ENCODE data around the gene VRK2. TPM values are rescaled to one million over a fixed set of nuclear protein-coding genes. Genes with fewer than 3 reads are reported as not detected.

The VRK2 gene
- total and polyA plus RNA-seq, 10 of the 15 experiments (the other 5 are each of a cell fraction or from before 2014, with no cell fraction given): 26.5 to 78.0 (median 57.3) TPM

DNA sequence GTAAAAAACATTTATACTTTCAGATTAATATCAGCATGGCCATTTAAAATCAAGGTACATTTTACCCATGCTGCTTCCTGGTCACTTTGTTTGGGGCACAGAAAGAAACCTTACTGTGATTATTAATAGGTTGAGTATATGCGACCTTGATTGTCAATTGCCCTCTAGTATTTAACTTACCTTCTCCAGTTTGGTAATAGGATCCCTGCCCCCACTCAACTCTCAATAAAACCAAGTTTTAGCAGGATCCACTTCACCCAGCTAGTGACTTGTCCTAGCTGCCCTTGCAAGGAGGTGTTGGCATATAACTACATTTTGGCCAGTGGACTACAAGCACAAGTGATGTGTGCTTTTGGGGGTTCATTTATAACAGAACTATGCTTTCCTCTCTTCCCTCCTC, 160.2 kb downstream of the VRK2 start:
- POLR2A ChIA-PET: interaction anchor here (0.6 kb wide), 1 partner anchor 20 kb away, joined by 3 read pairs; no protein-coding TSS in a partner anchor

More for the DNA sequence above, 160.2 kb downstream of the VRK2 start:
- DNase-seq (ENCODE audit: low read depth, low spot score) (no peak), FAIRE-seq (no peak), ATAC-seq (no peak)
- ChIA-PET RAD21 (ENCODE audit: unreplicated experiment) (no interaction called here), CTCF (interaction anchor here (1.2 to 1.5 kb wide), 2 partner anchors 19 to 241 kb away, joined by 3 to 5 read pairs; no protein-coding TSS in a partner anchor), SMC1A (ENCODE audit: uncharacterized antibody, unreplicated experiment) (no interaction called here)
- BruUV-seq (replicated peaks): no TSS peak
- Histone ChIP-seq H3K79me2 (ENCODE audit: control insufficient read depth, insufficient read depth, low read length) (no peaks in the 10 kb centered on the region), H3K36me3 (ENCODE audit: control insufficient read depth in 2 of 2, insufficient read depth in 2 of 2, low read length in 1 of 2) (peaks cover 4 to 19% of the 10 kb centered on the region in 2 experiments; a peak in 3 of 4 replicates), H3K4me3 (no peak overlapping the region), H3K4me1 (ENCODE audit: control insufficient read depth, insufficient read depth, low read length) (no peaks in the 10 kb centered on the region), H3K4me2 (ENCODE audit: control insufficient read depth, insufficient read depth) (no peak overlapping the region), H3K27me3 (replicated peaks in 1 of 2; ENCODE audit: control insufficient read depth in 2 of 2, insufficient read depth in 2 of 2, low read length in 1 of 2) (no peaks in the 10 kb centered on the region), H3K9ac (ENCODE audit: control insufficient read depth, insufficient read depth, low read length) (no peak overlapping the region), H2AFZ (ENCODE audit: control insufficient read depth, low read depth, low read length) (no peak overlapping the region), H4K20me1 (ENCODE audit: control insufficient read depth, insufficient read depth) (no peaks in the 10 kb centered on the region), H3K27ac (ENCODE audit: control insufficient read depth, insufficient read depth) (no peak overlapping the region), H3K9me3 (replicated peaks; ENCODE audit: control insufficient read depth, insufficient read depth, low read length) (peaks cover 8% of the 10 kb centered on the region; the same call in 2 of the 3 replicates)
- 95% methylated on average over 1 of the region's 1 CpG for WGBS (ENCODE audit: insufficient coverage, insufficient replicate concordance, low lambda C conversion rate, missing lambda C conversion rate)
- no peak for TF ChIP-seq SIN3A (IDR thresholded peaks at IDR 0.05; ENCODE audit: low read depth, low read length)
- TF ChIP-seq, protein P1, sequence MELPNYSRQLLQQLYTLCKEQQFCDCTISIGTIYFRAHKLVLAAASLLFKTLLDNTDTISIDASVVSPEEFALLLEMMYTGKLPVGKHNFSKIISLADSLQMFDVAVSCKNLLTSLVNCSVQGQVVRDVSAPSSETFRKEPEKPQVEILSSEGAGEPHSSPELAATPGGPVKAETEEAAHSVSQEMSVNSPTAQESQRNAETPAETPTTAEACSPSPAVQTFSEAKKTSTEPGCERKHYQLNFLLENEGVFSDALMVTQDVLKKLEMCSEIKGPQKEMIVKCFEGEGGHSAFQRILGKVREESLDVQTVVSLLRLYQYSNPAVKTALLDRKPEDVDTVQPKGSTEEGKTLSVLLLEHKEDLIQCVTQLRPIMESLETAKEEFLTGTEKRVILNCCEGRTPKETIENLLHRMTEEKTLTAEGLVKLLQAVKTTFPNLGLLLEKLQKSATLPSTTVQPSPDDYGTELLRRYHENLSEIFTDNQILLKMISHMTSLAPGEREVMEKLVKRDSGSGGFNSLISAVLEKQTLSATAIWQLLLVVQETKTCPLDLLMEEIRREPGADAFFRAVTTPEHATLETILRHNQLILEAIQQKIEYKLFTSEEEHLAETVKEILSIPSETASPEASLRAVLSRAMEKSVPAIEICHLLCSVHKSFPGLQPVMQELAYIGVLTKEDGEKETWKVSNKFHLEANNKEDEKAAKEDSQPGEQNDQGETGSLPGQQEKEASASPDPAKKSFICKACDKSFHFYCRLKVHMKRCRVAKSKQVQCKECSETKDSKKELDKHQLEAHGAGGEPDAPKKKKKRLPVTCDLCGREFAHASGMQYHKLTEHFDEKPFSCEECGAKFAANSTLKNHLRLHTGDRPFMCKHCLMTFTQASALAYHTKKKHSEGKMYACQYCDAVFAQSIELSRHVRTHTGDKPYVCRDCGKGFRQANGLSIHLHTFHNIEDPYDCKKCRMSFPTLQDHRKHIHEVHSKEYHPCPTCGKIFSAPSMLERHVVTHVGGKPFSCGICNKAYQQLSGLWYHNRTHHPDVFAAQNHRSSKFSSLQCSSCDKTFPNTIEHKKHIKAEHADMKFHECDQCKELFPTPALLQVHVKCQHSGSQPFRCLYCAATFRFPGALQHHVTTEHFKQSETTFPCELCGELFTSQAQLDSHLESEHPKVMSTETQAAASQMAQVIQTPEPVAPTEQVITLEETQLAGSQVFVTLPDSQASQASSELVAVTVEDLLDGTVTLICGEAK (IDR thresholded peaks at IDR 0.05; ENCODE audit: borderline replicate concordance): no peak
- TF ChIP-seq IRF4 (IDR thresholded peaks at IDR 0.05; ENCODE audit: low read depth, low read length): no peak
- no peak for TF ChIP-seq SPI1 (IDR thresholded peaks at IDR 0.05; ENCODE audit: borderline replicate concordance, insufficient read depth, low read depth, low read length)
- TF ChIP-seq STAT1 (conservative IDR thresholded peaks at IDR 0.05): no peak
- TF ChIP-seq, protein P2, sequence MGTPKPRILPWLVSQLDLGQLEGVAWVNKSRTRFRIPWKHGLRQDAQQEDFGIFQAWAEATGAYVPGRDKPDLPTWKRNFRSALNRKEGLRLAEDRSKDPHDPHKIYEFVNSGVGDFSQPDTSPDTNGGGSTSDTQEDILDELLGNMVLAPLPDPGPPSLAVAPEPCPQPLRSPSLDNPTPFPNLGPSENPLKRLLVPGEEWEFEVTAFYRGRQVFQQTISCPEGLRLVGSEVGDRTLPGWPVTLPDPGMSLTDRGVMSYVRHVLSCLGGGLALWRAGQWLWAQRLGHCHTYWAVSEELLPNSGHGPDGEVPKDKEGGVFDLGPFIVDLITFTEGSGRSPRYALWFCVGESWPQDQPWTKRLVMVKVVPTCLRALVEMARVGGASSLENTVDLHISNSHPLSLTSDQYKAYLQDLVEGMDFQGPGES (IDR thresholded peaks at IDR 0.05): no peak
- TF ChIP-seq PAX8 (IDR thresholded peaks at IDR 0.05): no peak
- in situ Hi-C loops (cut with MboI) (no loop called here), intact Hi-C loops (cut with micrococcal nuclease; ENCODE audit: unreplicated experiment) (no loop called here)
